ENCODE data around the gene VPS37C. TPM values are rescaled to one million over a fixed set of nuclear protein-coding genes. Genes with fewer than 3 reads are reported as not detected.

The VPS37C gene
- total RNA-seq = 5.4 and 5.8 TPM in 2 replicates

DNA sequence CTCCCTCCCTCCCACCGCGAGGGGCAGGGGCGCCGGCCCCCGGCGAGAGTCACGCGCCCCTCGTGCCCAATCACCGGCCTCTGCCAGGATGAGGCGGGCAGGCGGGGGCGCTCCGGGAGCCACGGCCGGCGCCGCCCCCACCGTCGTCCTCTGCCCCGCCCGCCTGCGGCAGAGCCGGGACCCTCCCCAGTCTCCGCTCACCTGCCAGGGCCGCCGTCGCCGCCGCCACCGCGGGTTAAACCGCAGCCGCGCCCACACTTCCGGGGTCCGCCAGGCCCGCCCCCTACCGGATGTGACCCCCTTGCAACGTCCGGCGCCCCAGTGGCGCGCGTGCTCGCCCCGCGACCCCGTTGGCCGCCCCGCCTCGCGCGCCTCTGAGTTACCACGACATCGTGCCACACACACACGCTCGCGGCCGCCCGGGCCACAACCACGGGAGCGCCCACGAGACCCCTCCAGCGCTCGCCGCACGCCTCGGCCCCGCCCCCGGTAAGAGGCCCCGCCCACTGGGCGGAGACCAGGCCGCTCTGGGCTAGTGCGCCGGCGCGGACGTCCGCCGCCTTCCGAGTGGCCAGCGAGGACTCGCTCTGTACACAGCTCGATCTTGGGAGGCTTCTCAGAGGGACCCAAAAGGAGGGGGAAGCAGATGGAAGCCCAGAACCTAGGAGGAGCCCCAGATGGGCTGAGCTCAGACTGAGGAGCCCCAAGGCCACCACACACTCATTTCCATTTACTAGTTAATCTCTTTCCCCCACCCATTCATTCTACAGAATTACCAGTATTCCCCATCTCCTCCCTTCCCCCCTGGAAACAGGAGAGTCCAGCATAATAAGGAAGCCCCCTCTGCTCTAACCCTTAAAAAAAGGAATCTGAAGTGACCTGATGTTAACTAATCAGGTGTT lies at the start of gene VPS37C:
Gene VPS37C, minus strand, starts transcription at position 237 of the 902 bp plus-strand sequence. CDS start 22,597 bp downstream, outside the sequence.

DNA sequence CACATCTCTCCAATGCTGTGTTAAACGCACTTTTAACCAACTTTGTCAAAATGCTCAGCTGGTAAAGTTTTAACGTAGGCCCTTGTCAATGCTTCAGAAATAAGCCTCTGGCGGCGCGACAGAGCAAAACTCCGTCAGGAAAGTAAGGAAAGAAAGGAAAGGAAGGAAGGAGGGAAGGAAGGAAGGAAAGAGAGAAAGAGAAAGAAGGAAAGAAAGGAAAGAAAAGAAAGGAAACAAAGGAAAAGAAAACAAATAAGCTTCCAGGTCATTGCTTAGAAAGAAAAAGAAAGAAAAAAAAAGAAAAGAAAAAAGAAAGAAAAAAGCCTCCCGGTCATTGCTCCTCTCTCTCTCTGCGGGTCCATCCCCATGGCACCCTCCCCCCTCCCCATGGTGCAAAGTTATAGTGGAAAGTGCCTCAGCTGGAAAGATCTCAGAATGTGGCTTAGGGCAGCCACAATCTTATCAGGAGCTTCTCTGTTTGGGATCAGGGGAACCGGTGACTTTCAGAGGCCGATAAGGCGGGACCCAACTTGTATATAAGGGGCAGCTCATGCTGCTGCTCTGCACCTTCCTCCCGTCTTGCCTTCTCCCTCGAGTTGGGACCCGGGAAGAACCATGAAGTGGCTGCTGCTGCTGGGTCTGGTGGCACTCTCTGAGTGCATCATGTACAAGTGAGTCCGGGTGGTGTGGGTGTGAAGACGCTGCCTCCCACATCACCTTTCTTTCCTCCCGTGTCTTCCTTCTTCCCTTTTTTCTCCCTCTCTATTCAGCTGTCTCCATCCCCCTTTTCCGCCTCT lies 41.9 kb upstream of the VPS37C start, which contains the start of gene PGA3:
Gene PGA3, plus strand, starts transcription at position 566 of the 797 bp plus-strand sequence. Its CDS starts 50 bp downstream, at position 616.

Other genes with a start within 250 kb of the VPS37C start
- 17.7 and 23.8 TPM in 2 replicates for gene TMEM109, start 247.3 kb downstream of the VPS37C start, total RNA-seq
- 9.0 and 10.7 TPM in 2 replicates for gene TMEM132A, start 237.0 kb downstream of the VPS37C start, total RNA-seq
- 11.0 and 22.6 TPM in 2 replicates for gene SLC15A3, start 209.2 kb downstream of the VPS37C start, total RNA-seq
- not detected in 2 replicates for gene CD6, start 189.7 kb downstream of the VPS37C start, total RNA-seq
- gene CD5, start 58.9 kb downstream of the VPS37C start, total RNA-seq = not detected in 2 replicates
- 1.6 and 3.9 TPM in 2 replicates for gene PGA3, start 42.1 kb upstream of the VPS37C start, total RNA-seq
- gene PGA4, start 60.9 kb upstream of the VPS37C start, total RNA-seq = 0.32 and 2.1 TPM in 2 replicates
- gene PGA5, start 79.7 kb upstream of the VPS37C start, total RNA-seq = 0.32 and 2.1 TPM in 2 replicates
- gene VWCE, start 133.9 kb upstream of the VPS37C start, total RNA-seq = 3.6 and 14.9 TPM in 2 replicates
- gene DDB1, start 171.7 kb upstream of the VPS37C start, total RNA-seq = 338 and 459 TPM in 2 replicates
- gene TKFC, start 171.8 kb upstream of the VPS37C start, total RNA-seq = 20.1 and 20.5 TPM in 2 replicates
- 47.0 and 86.6 TPM in 2 replicates for gene CYB561A3, start 200.5 kb upstream of the VPS37C start, total RNA-seq
- gene TMEM138, start 200.9 kb upstream of the VPS37C start, total RNA-seq = 11.2 and 16.7 TPM in 2 replicates
- 6.6 and 11.4 TPM in 2 replicates for gene TMEM216, start 231.2 kb upstream of the VPS37C start, total RNA-seq